ENCODE data around the gene ACTR2.
"Not testable (repeated sequence)": the region's sequence is repeated elsewhere in the genome, so short reads cannot be mapped to it uniquely, and the experiment has no call there.

Gene ACTR2

GRCh38 chr2:65231121-65231520 lies 3.5 kb downstream of the ACTR2 start:
- peak; percentile 32 for DNase-seq (ENCODE audit: low spot score)

- peak; percentile 7 for DNase-seq (ENCODE audit: low spot score)
Measured at GRCh38 chr2:65231892-65232477, 4.4 kb downstream of the ACTR2 start.

GRCh38 chr2:65232636-65233035 lies 5.0 kb downstream of the ACTR2 start:
- DNase-seq (ENCODE audit: low spot score) = peak; percentile 75

- no peak for DNase-seq (ENCODE audit: low spot score)
Measured at GRCh38 chr2:65240657-65241056, 13.0 kb downstream of the ACTR2 start.

GRCh38 chr2:65244452-65244851 lies 16.8 kb downstream of the ACTR2 start:
- DNase-seq (ENCODE audit: low spot score) = not testable (repeated sequence)

- DNase-seq (ENCODE audit: low spot score) = no peak
Measured at GRCh38 chr2:65252640-65253039, 25.0 kb downstream of the ACTR2 start.

- DNase-seq (ENCODE audit: low spot score) = no peak
Measured at GRCh38 chr2:65255356-65255755, 27.7 kb downstream of the ACTR2 start.

GRCh38 chr2:65256054-65256453 lies 28.4 kb downstream of the ACTR2 start:
- DNase-seq (ENCODE audit: low spot score) = no peak

- not testable (repeated sequence) for DNase-seq (ENCODE audit: low spot score)
Measured at GRCh38 chr2:65257866-65258265, 30.2 kb downstream of the ACTR2 start.

GRCh38 chr2:65261676-65262075 lies 34.0 kb downstream of the ACTR2 start:
- DNase-seq (ENCODE audit: low spot score) = no peak

- DNase-seq (ENCODE audit: low spot score) = no peak
Measured at GRCh38 chr2:65263262-65263661, 35.6 kb downstream of the ACTR2 start.

- DNase-seq (ENCODE audit: low spot score) = no peak
Measured at GRCh38 chr2:65263986-65264385, 36.4 kb downstream of the ACTR2 start.

- DNase-seq (ENCODE audit: low spot score) = peak; percentile 42
Measured at GRCh38 chr2:65264821-65265670, 37.4 kb downstream of the ACTR2 start.

GRCh38 chr2:65265671-65266045 lies 38.0 kb downstream of the ACTR2 start:
- no peak for DNase-seq (ENCODE audit: low spot score)

- DNase-seq (ENCODE audit: low spot score) = no peak
Measured at GRCh38 chr2:65267008-65267407, 39.4 kb downstream of the ACTR2 start.

GRCh38 chr2:65268957-65269356 lies 41.3 kb downstream of the ACTR2 start:
- no peak for DNase-seq (ENCODE audit: low spot score)

GRCh38 chr2:65273344-65273743 lies 45.7 kb downstream of the ACTR2 start:
- no peak for DNase-seq (ENCODE audit: low spot score)

GRCh38 chr2:65275141-65275915 lies 47.7 kb downstream of the ACTR2 start:
- no peak for DNase-seq (ENCODE audit: low spot score)

GRCh38 chr2:65276609-65277008 lies 49.0 kb downstream of the ACTR2 start:
- DNase-seq (ENCODE audit: low spot score) = no peak

- DNase-seq (ENCODE audit: low spot score) = no peak
Measured at GRCh38 chr2:65277118-65277517, 49.5 kb downstream of the ACTR2 start.

GRCh38 chr2:65277791-65278483 lies 50.3 kb downstream of the ACTR2 start:
- no peak for DNase-seq (ENCODE audit: low spot score)

GRCh38 chr2:65278531-65278981 lies 50.9 kb downstream of the ACTR2 start:
- DNase-seq (ENCODE audit: low spot score) = no peak
